ENCODE data around the gene NRXN2.
"Not testable (repeated sequence)": the region's sequence is repeated elsewhere in the genome, so short reads cannot be mapped to it uniquely, and the experiment has no call there.

The NRXN2 gene

DNA sequence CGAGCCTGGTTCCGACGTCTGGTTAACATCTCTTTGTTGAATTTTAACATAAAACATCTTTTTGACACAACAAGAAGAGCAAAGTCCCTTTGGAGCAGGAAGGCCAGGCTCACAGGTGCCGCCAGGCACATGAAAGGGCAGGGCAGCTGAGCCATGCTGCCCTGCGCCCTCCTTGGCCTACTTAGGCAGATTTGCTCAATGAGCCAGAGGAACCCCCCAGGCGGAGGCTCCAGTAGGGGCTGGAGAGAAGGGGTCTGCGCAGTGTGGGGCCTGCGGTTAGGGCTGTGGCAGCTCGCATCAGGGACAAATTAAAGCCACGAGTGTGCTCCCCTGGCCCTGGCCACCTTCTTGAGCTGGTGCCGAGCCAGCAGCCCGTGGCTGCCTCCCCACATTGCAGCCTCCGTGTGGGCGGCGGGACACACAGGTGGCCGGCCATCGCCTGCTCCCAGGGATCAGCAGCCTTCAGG is 141.9 kb downstream of the NRXN2 start:
- no peak for DNase-seq

DNA sequence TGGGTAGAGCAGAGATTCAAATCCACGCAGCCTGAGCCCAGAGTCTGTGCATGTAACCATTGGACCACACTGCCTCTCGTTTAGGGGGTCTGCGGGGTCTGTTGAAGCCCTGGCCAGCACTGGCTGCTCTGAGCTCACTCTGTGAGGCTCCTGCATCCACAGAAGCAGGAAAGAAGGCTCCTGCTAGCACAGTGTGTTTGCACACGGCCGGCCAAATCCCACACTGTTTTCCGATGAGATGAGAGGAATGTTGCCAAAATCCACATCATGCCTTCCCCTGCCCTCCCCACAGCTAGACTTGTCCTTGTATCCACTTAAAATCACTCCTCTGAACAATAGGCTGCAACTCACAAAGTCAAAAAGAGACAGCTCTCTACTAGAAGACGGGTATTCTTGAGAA is 142.6 kb downstream of the NRXN2 start:
- DNase-seq: no peak

DNA sequence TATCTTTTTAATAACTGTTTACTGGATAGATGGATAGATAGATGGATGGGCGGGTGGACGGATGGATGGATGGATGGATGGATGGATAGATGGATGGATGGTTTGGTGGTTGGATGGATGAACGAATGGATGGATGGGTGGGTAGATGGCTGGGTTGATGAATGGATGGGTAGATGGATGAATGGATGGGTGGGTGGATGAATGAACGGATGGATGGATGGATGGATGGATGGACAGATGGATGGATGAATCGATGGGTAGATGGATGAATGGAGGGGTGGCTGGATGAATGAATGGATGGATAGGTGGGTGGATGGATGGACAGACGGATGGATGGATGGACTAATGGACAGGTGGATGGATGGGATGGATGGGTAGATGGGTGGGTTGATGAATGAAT is 145.8 kb downstream of the NRXN2 start:
- no peak for DNase-seq

DNA sequence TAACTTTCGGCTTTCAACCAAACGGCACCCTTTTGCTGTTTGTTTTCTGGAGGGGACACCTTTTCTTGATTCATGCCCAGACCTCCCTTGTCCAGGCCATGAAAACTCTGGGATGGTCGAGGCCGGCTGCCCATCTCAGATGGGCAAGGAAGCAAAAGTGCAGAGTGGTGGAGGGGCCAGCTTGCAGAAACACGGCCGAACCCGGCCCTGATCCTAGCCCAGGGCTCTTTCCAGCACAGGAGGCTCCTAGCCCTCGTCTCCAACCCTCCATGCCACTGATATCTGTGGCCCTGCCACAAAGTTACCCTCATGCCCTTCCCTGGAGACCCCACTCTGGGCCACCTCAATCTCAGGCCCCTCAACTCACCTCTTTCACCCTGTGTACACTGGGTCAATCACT is 150.9 kb downstream of the NRXN2 start:
- no peak for DNase-seq

DNA sequence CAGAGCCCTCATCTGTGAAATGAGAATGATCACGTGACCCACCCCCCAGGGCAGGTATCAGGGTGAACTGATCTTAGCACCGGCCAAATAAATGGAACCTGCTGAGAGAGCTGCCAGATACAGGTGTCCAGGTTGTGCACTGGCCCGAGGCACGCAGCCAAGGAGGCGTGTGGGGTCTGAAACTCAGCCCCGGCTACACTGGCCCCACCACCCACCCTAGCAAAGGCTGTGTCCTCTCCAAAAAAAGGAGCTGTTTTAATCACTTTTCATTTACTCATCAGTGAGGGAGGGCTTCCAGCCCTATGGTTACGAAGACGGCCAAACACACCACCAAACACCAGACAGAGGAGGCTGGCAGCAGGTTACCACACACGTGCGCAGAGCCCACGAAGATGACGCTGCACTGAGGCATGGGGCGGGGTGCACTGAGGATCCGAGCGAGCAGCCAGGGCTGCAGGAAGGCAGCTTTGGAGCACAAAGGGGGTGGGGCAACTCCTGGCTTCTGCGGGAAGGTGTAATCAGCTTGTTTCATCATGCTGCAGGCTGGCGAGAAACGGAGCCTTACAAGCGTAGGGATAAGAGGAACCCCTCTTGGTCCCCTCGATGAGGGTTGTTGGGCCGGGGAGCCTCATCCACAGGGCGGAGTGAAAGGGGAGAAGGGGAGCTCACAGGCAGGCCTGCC is 151.4 kb downstream of the NRXN2 start:
- DNase-seq: no peak

DNA sequence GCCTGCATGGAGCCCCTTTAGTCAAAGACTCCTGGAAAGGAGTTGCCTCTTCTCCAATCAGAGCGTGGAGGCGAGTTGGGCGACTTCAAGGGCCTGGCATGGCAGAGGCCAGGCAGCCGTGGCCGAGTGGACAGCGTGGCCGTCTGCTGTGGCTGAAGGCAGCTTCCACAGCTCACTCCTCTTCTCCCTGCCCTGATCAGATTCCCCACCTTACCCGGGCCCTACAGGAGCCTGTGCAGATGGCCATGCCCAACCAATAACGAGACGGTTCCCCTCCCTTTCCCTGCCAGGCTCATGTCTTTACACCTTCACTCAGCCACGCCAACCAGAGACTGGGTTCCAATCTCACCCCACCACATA is 152.0 kb downstream of the NRXN2 start:
- no peak for DNase-seq

DNA sequence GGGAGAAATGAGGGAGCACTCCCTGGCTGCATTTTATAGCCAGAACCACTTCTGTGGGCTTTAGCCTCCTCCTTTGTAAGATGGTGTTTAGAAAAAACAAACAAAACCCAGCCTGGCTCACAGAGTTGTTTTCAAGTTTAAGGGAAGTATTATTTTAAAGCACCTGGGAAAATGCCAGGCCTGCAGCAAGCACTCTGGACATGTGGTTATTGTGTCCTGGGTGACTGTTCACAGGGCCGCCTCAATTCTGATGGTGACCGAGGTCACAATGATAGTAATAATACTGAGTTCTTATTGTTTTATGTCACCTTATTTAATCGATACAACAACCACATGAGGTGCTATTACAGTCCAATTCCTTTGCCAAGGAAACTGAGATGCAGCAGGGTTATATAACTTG is 152.7 kb downstream of the NRXN2 start:
- no peak for DNase-seq

DNA sequence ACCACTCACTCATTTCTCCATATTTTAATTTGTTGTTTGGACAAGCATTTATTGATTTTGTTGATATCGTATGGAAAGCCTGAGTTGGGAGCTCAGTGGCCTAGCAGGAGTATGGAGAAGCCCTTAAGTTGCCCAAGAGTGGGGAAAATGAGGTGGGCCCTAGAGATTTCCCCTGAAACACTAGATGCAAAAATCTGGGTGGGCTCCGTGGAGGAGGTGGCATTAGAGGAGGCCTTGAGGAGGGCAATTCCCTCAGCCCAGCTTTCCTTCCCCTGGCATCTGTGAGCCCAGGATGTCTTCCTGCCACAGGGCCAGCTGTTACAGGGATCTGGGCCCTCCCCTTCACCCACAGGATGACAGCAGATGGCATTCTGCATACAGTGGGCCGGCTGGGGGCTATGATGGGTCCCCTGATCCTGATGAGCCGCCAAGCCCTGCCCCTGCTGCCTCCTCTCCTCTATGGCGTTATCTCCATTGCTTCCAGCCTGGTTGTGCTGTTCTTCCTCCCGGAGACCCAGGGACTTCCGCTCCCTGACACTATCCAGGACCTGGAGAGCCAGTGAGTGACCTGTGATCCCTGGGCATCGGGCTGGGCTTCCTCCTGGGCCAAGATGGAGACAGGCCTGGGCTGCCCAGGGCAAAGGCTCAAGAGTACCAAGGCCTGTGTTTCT is 153.6 kb downstream of the NRXN2 start:
- no peak for DNase-seq

DNA sequence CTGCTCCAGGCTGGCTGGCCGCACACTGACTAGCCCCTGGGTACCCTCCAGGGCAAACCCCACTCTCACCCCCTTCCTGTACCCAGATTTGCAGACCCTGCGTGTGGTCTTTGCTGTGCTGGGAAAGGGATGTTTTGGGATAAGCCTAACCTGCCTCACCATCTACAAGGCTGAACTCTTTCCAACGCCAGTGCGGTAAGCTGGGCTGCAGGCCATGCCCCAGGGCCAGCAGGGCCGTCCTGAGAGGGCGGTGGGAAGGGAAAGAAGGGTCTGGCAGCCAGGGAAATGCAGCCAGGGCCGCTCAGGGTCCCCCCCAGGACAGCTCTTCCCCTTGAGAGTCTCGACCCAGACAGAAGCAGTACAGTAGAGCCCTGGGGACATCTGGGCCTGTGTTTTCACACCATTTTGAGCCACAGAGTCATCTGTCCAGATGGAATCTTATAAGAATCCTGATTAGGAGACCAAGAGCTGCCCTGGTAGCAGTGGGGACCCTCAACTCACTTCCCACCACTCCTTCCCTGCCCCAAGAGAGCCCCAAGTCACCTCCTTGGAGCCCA is 154.3 kb downstream of the NRXN2 start:
- no peak for DNase-seq

DNA sequence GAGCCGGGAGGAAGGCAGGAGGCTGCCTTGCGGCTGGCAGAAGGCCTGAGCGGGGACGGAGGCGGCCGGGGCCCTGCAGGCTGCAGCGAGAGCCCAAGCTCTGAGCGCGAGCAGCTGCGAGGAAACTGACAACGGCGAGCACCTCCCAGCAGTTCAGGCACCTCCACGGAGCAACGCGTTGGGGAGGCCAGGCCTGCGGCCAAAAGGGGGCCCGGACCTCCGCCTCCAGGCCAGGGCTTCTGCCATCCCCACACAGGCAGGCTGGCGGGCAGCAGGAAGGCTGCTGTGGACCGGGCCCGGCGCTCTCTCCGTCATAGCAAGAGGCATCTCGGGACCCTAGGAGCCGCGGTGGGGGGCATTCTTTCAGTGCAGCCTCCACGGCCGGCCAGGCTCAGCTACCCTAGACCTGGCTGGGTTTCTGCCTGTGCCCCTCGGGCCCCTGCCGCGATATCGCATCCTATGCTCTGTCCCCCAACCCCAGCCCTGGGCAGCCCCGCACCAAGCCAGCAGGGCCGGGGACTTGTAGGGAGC is 154.9 kb downstream of the NRXN2 start:
- no peak for DNase-seq

DNA sequence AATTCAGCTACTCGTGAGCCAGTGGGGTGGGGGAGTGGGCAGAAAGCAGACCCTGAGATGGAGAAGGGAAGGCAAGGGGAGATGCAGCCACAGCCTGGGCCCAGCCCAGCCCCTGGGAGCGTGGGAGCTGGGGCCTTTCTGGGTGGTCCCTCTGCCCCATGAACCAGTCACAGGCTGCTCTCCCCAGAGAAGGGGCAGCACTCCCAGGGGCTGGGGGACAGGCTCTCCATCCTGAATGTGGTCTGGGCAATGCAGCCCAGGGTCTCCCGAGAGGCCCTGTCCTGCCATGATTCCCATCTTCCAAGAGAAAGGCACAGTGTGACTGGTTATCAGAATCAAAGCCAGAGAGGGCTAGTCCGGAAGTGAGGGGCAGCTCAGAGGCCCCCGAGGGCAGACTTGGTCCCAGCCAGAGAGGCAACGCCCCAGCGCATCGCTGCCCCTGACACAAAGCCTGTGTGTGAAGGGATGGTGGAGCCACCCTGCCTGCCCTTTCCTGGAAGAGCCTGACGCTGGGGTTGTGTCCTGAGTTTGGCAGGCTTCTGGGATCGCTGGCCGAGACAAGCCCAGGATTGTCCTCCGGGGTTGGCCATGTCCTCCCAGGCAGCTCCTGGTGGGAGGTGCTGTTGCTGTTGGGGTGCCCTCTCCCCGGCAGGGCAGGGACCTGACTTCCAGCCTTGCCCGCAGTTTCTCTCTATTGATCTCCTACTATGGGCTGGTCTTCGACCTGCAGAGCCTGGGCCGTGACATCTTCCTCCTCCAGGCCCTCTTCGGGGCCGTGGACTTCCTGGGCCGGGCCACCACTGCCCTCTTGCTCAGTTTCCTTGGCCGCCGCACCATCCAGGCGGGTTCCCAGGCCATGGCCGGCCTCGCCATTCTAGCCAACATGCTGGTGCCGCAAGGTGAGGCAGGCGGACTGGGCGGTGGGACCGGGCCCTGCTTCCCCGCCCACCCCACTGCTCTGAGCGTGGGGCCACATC is 155.8 kb downstream of the NRXN2 start:
- no peak for DNase-seq

DNA sequence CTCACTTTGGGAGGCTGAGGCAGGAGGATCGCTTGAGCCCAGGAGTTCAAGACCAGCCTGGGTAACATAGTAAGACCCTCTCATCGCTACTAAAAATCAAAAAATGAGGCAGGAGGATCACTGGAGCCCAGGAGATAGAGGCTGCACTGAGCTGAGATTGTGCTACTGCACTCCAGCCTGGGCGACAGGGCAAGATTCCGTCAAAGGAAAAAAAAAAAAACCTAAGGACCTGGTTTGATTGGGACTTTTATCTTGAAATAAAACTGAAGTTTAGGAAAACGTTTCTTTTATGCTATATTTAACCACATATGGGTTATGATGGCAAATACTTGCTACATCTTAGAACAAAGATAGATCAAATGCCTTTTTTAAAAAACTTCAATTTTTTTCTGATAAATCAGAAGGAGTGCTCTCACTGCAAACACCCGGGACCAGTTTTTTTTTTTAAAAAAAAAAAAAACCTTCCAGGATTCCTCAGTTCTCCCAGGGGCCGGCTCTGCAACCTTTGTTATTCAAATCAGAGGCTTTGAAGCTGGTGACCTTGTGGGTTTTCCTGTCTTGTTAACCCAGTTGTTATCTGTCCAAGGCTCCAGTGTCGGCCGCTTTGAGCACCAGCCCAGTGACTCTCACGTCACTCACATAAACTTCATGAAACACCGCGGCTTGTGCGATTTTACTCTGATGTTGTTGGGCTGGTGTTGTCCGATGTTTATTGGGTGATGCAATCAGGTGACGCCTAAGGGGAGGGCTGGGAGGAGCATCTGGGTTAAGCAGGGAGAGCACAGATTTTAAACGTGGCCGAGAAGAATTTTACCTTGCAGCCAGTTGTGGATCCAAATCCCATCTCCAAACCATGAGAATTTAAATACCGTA is 156.7 kb downstream of the NRXN2 start:
- DNase-seq: peak in 1 of 2 donors; percentile 36

DNA sequence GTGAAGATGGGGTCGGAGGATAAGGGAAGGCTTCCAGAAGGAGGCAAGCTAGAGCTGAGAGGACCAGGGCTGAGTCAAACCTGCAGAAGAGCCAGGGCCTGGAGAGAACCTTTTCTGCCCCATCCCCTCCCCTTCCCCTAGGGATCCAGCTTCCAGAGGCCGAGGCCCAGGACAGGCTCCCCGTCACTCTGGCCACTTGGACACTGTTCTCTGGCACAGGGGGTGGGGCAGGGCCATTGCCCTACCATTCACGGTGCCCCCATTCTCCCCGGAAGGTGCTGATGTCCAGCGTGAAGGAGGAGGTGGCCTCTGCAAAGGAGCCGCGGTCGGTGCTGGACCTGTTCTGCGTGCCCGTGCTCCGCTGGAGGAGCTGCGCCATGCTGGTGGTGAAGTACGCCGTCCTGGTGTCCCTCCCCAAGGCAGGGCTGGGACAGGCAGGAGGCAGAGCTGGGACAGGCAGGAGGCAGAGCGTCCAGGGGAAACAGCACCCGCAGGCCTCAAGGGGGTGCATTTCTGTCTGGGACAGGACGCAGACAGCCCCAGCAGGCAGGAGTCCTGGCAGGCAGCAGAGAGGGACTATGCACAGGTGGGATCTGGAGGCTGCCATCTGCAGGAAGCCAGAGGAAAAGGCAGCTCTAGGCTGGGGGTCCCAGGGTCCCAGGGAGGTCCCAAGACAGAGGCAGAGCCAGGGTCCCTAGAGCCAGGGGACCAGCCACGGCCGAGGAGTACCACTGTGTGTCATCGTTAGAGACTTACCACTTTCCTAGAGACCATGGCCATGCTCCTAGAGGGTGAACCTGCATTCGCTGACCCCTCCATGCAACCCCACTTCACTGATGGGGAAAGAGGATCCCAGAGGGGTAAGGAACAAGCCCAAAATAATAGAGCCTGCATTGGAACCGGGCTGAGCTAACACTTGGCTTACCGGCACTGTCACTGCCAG is 157.8 kb downstream of the NRXN2 start:
- no peak for DNase-seq

DNA sequence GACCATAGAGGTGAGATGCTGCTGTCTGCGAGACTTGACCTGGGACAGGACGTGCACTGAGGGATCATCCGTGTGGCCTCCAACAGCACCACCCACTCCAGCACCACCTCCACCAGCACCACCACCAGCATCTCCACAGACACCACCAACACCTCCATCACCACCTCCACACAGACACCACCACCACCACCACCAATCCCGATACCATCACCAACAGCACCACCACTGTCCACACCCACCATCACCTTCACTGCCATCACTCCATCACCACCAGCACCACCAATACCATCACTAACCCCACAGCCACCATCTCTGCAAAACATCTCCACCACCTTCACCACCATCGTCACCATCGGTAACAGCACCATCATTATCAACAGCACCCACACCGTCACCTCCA is 158.6 kb downstream of the NRXN2 start:
- DNase-seq: no peak

DNA sequence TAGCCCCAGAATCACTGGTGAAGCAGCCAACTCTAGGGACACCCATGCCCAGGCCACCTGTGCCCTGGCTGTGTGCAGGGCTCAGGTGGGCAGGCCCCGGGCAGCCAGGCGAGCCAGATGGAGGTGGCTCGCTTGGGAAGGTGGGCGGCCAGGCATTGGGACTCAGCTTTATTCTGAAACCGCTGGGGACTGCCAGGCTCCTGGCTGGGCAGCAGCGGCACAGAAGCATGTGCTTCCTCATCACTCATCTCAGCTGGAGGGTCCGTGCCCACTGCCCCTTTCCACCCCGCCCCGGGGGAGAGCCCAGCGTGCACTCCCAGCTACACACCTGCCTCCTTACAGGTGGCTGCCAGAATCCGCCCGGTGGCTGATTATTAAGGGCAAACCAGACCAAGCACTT is 159.0 kb downstream of the NRXN2 start:
- DNase-seq: no peak

DNA sequence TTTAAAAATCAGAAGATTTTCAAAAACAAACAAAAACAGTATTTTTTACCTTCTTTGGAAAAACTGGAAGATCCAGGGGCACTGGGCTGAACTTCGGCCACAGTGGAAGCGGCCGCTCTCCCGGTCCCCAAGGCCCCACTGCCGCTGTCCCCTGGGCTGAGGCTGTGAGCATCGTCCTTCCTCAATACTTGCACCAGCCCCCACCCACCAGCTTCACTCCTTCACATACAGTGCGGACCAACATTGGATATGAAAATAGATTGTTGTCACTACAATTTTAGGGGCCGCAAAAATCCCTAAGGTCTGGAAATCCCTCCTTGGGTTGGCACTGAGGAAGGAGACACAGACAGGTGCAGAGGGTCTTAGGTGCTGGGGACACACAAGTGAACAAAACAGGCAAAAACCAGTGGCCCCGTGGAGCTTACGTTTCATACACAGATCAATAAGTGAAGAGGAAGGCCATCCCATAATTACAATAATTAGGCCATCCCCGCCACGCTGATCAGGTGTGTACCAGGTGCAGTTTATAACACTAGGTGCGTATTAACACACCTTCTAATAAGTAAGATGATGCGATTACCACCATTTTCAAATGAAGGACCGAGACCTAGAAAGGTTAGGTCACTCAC is 160.2 kb downstream of the NRXN2 start:
- no peak for DNase-seq

DNA sequence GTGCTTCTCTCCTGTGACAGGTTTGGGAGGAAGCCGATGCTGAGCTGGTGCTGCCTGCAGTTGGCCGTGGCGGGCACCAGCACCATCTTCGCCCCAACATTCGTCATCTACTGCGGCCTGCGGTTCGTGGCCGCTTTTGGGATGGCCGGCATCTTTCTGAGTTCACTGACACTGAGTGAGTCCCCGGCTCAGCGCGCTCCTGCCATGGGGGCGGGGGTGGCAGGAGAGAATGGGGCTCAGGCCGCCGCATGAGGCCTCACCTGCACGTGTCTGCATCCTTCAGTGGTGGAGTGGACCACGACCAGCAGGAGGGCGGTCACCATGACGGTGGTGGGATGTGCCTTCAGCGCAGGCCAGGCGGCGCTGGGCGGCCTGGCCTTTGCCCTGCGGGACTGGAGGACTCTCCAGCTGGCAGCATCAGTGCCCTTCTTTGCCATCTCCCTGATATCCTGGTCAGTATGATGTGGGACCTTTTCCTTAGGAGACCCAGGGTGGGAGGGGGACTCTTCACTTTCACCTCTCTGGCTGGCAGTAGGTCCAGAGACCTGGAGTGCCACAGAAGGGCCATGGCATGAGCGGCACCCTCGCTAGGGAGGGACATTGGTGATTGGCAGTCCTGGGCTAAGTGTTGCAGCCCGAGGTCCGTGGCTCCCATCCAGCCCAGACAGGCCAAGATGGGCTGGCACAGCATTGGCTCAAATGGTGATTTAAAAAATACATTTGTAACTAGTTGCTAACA is 160.8 kb downstream of the NRXN2 start:
- no peak for DNase-seq

DNA sequence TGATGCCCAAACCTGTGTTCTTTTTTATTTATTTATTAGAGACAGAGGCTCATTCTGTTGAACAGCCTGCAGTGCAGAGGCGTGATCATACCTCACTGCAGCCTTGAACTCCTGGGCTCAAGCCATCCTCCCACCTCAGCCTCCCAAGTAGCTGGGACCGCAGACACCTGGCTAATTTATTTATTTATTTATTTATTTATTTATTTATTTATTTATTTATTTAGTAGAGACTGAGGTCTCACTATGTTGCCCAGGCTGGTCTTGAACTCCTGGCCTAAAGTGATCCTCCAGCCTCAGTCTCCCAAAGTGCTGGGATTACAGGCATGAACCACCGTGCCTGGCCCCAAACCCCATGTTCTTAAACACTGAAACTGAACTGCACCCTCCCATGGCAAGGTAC is 161.6 kb downstream of the NRXN2 start:
- DNase-seq: not testable (repeated sequence)

DNA sequence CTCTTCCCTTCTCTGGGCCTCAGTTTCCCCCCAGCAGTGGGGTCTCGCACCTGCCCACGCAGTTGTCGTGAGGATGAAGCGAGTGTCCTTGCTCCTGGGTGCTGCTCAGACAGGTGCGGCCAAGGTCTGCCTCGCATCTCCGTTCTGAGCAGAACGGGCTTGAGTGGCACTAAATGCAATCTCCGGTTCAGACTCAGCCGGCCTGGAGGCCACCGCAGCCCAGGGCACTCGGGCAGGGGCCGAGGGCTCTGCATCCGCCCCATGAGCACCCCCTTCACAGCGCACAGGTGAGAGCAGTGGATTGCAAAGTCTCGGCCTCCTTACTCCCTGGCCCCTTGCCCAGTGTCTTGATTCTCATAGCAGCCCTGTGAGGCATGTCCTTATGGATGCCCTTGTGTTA is 162.1 kb downstream of the NRXN2 start:
- DNase-seq: no peak

All from CD4-positive, alpha-beta T cell treated with Interleukin-4 for 1 hour (primary cell).